HUES48 (cell line): ENCODE results near the gene IL31.
"Not testable (repeated sequence)": the region's sequence is repeated elsewhere in the genome, so short reads cannot be mapped to it uniquely, and the experiment has no call there.

Source experiments
- H3K27ac ChIP-seq: one replicate; pipeline ENCODE4 v1.7.0; 2013; ENCODE audit warnings: low read depth, low read length, inconsistent platforms
- H3K27me3 ChIP-seq: 2 replicates; pipeline ENCODE4 v1.6.1; 2013; ENCODE audit warnings: mild to moderate bottlenecking, low read length; ENCODE audit not compliant: control insufficient read depth, insufficient read depth
- H3K36me3 ChIP-seq: 2 replicates; pipeline ENCODE4 v1.6.1; 2013; ENCODE audit warnings: low read length; ENCODE audit not compliant: control insufficient read depth, insufficient read depth
- H3K4me1 ChIP-seq: 2 replicates; pipeline ENCODE4 v1.6.1; 2013; ENCODE audit warnings: mild to moderate bottlenecking, low read length; ENCODE audit not compliant: control insufficient read depth, insufficient read depth
- H3K4me3 ChIP-seq: 2 replicates; pipeline ENCODE4 v1.5.1; 2013; ENCODE audit warnings: mild to moderate bottlenecking, low read depth, low read length
- H3K9ac ChIP-seq: 2 replicates; pipeline ENCODE4 v1.6.1; 2013; ENCODE audit warnings: mild to moderate bottlenecking, low read depth, low read length, moderate library complexity
- H3K9me3 ChIP-seq: 2 replicates; pipeline ENCODE4 v1.6.1; 2013; ENCODE audit warnings: low read length; ENCODE audit not compliant: control insufficient read depth, insufficient read depth

IL31 gene

DNA sequence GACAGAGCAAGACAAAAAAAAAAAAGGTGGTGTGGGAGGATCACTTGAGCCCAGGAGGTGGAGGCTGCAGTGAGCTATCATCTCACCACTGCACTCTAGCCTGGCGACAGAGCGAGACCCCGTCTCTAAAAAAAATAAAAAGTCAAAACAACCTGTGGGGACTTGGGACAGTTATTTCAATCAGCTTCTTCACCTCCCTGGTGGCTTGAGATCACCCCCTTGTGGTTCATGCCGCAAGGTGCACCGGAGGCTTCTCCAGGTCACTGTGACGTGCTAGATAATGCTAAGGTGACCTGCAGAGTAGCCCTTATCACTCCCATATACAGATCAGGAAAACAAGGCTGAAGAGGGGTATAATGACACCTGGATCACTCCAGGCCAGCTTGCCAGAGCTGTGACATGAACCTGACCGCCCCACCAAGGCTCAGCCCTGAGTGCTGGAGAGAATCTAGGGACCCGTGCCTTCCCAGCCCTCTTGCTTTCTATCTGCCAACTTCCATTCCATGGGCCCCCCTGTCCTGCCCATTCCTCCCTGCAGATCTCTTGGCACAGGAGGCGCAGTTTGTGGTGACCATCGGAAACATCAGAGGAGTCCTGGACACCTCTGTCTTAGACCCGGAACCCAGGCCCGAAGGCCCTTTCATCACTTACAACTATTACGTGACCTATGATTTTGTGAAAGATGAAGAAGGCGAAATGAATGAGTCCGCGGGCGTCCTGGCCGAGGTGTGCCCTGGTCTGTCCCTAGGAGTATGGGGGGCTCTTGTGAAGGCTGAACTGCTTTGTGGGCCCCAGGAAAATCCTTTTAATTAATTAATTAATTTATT lies 17.0 kb upstream of the IL31 start:
- no peaks in the 10 kb centered on the region for H3K36me3 ChIP-seq
- H3K4me1 ChIP-seq = no peaks in the 10 kb centered on the region
- H3K27me3 ChIP-seq = no peaks in the 10 kb centered on the region
- no peak overlapping the region for H3K9ac ChIP-seq
- no peak overlapping the region for H3K4me3 ChIP-seq
- H3K9me3 ChIP-seq = no peaks in the 10 kb centered on the region
- no peak overlapping the region for H3K27ac ChIP-seq

DNA sequence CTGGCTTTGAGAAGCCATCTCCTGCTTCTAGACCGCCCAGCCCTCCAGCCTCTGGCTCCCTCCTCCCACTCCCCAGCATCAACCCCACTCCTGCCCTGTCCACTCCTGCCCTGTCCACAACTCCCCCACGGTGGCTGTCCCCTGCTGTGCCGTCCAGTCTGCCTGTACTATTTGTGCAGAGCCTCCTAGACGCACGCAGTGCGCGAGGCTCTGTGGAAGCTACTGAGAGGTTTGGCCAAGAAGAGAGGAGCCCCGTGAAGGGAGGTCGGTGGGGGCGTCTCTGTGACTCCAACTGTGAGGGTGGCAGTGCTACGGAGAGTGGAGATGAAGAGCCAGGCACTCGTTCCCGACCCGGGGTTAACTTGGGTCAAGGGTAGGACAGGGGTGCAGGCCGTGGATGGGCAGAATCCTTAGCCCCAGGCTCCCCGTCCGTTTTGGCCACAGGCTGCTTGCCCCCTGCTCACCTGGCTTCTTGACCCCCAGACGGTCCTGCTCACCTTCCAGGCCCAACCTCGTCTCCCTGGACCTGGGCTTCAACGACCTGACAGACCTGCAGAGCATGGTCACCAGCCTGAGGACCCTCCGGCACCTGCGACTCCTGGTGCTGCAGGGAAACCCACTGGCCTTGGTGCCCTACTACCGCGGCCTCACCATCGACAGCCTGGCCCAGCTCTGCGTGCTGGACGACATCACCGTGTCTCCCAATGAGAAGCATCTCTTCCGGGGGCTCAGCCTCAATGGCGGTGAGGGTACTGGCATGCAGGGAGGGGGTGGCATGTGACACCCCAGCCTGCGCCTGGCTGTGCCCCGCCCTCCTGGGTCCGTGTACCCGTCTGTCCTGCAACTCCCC lies 15.8 kb upstream of the IL31 start:
- Histone ChIP-seq H3K9me3 (no peaks in the 10 kb centered on the region), H3K4me1 (no peaks in the 10 kb centered on the region), H3K4me3 (no peak overlapping the region), H3K9ac (no peak overlapping the region), H3K27me3 (no peaks in the 10 kb centered on the region), H3K27ac (no peak overlapping the region), H3K36me3 (no peaks in the 10 kb centered on the region)

- Histone ChIP-seq H3K9ac (no peak overlapping the region), H3K9me3 (no peaks in the 10 kb centered on the region), H3K27me3 (peaks cover 10% of the 10 kb centered on the region), H3K4me1 (no peaks in the 10 kb centered on the region), H3K36me3 (no peaks in the 10 kb centered on the region), H3K27ac (no peak overlapping the region), H3K4me3 (no peak overlapping the region)
These were observed 13.4 kb upstream of the IL31 start for GRCh38 chr12:122187466-122187865.

- Histone ChIP-seq H3K4me3 (no peak overlapping the region), H3K27ac (no peak overlapping the region), H3K9ac (no peak overlapping the region)
These were observed 11.6 kb upstream of the IL31 start for GRCh38 chr12:122185494-122186082.

GRCh38 chr12:122185079-122185478 lies 11.1 kb upstream of the IL31 start:
- H3K36me3 ChIP-seq = no peaks in the 10 kb centered on the region
- H3K9me3 ChIP-seq = no peaks in the 10 kb centered on the region
- peaks cover 10% of the 10 kb centered on the region for H3K27me3 ChIP-seq
- no peaks in the 10 kb centered on the region for H3K4me1 ChIP-seq
- H3K4me3 ChIP-seq = no peak overlapping the region
- no peak overlapping the region for H3K27ac ChIP-seq
- no peak overlapping the region for H3K9ac ChIP-seq

More at GRCh38 chr12:122185494-122186082, 11.6 kb upstream of the IL31 start:
- Histone ChIP-seq H3K4me1 (no peaks in the 10 kb centered on the region), H3K27me3 (peaks cover 10% of the 10 kb centered on the region), H3K9me3 (no peaks in the 10 kb centered on the region), H3K36me3 (no peaks in the 10 kb centered on the region)

GRCh38 chr12:122184517-122184916 lies 10.5 kb upstream of the IL31 start:
- Histone ChIP-seq H3K36me3 (no peaks in the 10 kb centered on the region), H3K9ac (no peak overlapping the region), H3K27me3 (peaks cover 10% of the 10 kb centered on the region), H3K4me3 (no peak overlapping the region), H3K4me1 (no peaks in the 10 kb centered on the region), H3K27ac (no peak overlapping the region), H3K9me3 (no peaks in the 10 kb centered on the region)

DNA sequence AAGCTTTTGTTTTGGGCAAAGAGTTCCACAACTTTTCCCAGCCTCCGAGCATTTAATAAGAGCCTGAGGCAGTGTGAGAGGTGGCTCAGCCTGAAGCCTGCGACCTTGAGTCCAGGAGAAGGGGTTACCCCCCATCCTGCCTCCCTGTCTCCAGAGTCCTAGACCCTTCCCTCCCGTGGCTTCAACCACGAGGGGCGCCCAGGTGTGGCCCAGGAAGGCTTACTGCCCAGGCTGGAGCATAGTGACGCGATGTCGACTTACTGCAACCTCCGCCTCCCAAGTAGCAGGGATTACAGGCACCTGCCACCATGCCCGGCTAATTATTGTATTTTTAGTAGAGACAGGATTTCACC lies 9.5 kb upstream of the IL31 start:
- H3K27ac ChIP-seq = no peak overlapping the region
- H3K27me3 ChIP-seq = peaks cover 10% of the 10 kb centered on the region
- H3K9me3 ChIP-seq = no peaks in the 10 kb centered on the region
- no peaks in the 10 kb centered on the region for H3K36me3 ChIP-seq
- H3K9ac ChIP-seq = no peak overlapping the region
- H3K4me1 ChIP-seq = no peaks in the 10 kb centered on the region
- H3K4me3 ChIP-seq = peak overlapping the region; percentile 57

DNA sequence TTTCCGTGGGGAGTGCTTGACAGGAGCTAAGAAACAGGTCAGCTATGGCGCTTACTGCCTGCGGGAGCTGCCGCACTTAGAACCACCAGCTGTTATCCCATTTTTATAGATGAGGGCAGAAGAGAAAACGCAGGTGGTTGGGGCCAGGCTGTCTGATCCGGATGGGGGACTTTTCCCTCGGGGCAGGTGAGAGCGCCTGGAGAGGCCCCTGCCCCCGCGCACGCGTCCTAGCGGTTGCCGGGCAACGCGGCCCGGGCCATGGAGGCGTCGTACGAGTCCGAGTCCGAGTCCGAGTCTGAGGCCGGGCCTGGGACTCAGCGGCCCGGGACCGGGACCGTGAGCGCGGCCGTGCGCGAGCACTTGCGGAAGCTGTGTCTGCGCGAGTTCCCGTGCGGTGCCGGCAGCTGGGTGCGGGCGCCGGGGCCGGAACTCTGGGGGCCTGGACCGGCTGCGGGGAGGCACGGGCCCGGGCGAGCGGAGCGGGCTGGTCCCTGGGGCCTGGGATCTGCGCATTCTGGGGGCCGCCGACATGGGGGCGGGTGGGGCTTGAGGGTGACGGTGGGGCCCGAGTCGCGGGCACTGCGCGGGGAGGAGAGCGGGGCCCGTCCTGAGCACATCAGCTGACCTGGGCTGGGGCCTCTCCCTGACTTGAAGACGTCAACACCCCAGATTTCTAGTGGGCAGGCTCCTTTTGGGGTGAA lies 9.0 kb upstream of the IL31 start, which contains the start of gene LRRC43:
Gene LRRC43, plus strand, starts transcription at position 237 of the 701 bp plus-strand sequence. Its CDS starts 22 bp downstream, at position 259.
- H3K9ac ChIP-seq = no peak within 1 kb of the TSS
- no peak within 1 kb of the TSS for H3K27ac ChIP-seq
- H3K36me3 ChIP-seq = no peaks in the 10 kb centered on the region
- no peaks in the 10 kb centered on the region for H3K9me3 ChIP-seq
- peak within 1 kb of the TSS; percentile 57 for H3K4me3 ChIP-seq
- peaks cover 10% of the 10 kb centered on the region for H3K27me3 ChIP-seq
- no peaks in the 10 kb centered on the region for H3K4me1 ChIP-seq

DNA sequence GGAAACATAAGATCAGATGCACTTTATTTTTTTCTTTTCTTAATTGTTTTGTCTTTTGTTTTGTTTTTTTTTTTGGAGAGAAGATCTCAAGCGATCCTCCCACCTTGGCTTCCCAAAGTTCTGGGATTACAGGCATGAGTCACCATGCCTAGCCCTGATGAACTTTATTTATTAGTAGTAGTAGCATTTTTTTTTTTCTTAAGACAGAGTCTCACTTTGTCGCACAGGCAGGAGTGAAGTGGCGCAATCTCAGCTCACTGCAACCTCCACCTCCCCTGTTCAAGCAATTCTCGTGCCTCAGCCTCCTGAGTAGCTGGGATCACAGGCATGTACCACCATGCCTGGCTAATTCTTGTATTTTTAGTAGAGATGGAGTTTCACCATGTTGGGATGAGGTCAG lies 2.5 kb upstream of the IL31 start:
- not testable (repeated sequence) for H3K9ac ChIP-seq, H3K27me3 ChIP-seq, H3K9me3 ChIP-seq, H3K27ac ChIP-seq, H3K36me3 ChIP-seq, H3K4me3 ChIP-seq, H3K4me1 ChIP-seq

- no peaks in the 10 kb centered on the region for H3K27me3 ChIP-seq
- no peak overlapping the region for H3K4me3 ChIP-seq
- no peaks in the 10 kb centered on the region for H3K36me3 ChIP-seq
- no peaks in the 10 kb centered on the region for H3K9me3 ChIP-seq
- H3K9ac ChIP-seq = no peak overlapping the region
- H3K4me1 ChIP-seq = no peaks in the 10 kb centered on the region
- no peak overlapping the region for H3K27ac ChIP-seq
These were observed 1.6 kb downstream of the IL31 start for GRCh38 chr12:122172262-122172939.
